ENCODE data around the gene RRP9. TPM values are rescaled to one million over a fixed set of nuclear protein-coding genes. Genes with fewer than 3 reads are reported as not detected.

The RRP9 gene
- total and polyA plus RNA-seq, 2 donors (not counting 3 experiments of a cell fraction or from before 2014, with no cell fraction given) = 26.0 to 30.1 TPM

- no TSS peak for BruUV-seq (replicated peaks)
- dilution Hi-C loops (cut with MboI; ENCODE audit: extremely low pct_ligation_motif_present, low sequenced_read_pairs) = no loop called here
- TF ChIP-seq, protein P1, sequence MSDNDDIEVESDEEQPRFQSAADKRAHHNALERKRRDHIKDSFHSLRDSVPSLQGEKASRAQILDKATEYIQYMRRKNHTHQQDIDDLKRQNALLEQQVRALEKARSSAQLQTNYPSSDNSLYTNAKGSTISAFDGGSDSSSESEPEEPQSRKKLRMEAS (IDR thresholded peaks at IDR 0.05; ENCODE audit: insufficient read depth, insufficient read length) = no peak
- TF ChIP-seq POLR2AphosphoS5 (IDR thresholded peaks at IDR 0.05; ENCODE audit: insufficient read depth, low read depth, low read length) = no peak
- no peak for TF ChIP-seq JUN (IDR thresholded peaks at IDR 0.05; ENCODE audit: borderline replicate concordance, insufficient read depth, insufficient read length, low read depth)
- TF ChIP-seq MYC (IDR thresholded peaks at IDR 0.05; ENCODE audit: low read depth, low read length) = no peak
- FAIRE-seq (no peak), DNase-seq (ENCODE audit: low read depth, low spot score) (no peak)
- CTCF ChIA-PET = no interaction called here
- no peak overlapping the region for H3K9ac ChIP-seq (replicated peaks; ENCODE audit: extremely low read depth, insufficient read depth, low read length)
- no peaks in the 10 kb centered on the region for H4K20me1 ChIP-seq (replicated peaks; ENCODE audit: control insufficient read depth, extremely low read depth, insufficient read depth, low read length)
- no peak overlapping the region for H3K4me3 ChIP-seq (replicated peaks in 1 of 3; ENCODE audit: insufficient read depth in 1 of 3, low read depth in 1 of 3, low read length in 3 of 3)
- H3K4me1 ChIP-seq (ENCODE audit: control insufficient read depth, extremely low read depth, insufficient read depth, low read length) = no peaks in the 10 kb centered on the region
- intact Hi-C loops (cut with micrococcal nuclease) = no loop called here
- H3K27me3 ChIP-seq (ENCODE audit: control insufficient read depth in 2 of 2, insufficient read depth in 2 of 2, low read length in 2 of 2) = peaks cover 0 to 8% of the 10 kb centered on the region in 2 experiments
- POLR2A ChIA-PET = no interaction called here
- H3K36me3 ChIP-seq (ENCODE audit: control insufficient read depth in 2 of 2, extremely low read depth in 1 of 2, insufficient read depth in 2 of 2, low read length in 2 of 2) = no peaks in the 10 kb centered on the region
- no peak overlapping the region for H3K4me2 ChIP-seq (ENCODE audit: insufficient read depth, low read length)
- H3K9me1 ChIP-seq (replicated peaks; ENCODE audit: control insufficient read depth, extremely low read depth, insufficient read depth, low read length) = no peaks in the 10 kb centered on the region
- no peak overlapping the region for H3K27ac ChIP-seq (ENCODE audit: insufficient read depth, low read depth, low read length)
- H3K79me2 ChIP-seq (ENCODE audit: control insufficient read depth, insufficient read depth, low read length) = no peaks in the 10 kb centered on the region
- H3K9me3 ChIP-seq (replicated peaks; ENCODE audit: control insufficient read depth, insufficient read depth, low read length) = no peaks in the 10 kb centered on the region
- H2AFZ ChIP-seq (ENCODE audit: low read depth, low read length) = no peak overlapping the region
Observed at GRCh38 chr3:51888463-51889105, 53.1 kb downstream of the RRP9 start.

GRCh38 chr3:51887620-51888019 lies 54.1 kb downstream of the RRP9 start:
- Histone ChIP-seq H3K4me1 (ENCODE audit: control insufficient read depth, extremely low read depth, insufficient read depth, low read length) (no peaks in the 10 kb centered on the region), H3K36me3 (ENCODE audit: control insufficient read depth in 2 of 2, extremely low read depth in 1 of 2, insufficient read depth in 2 of 2, low read length in 2 of 2) (no peaks in the 10 kb centered on the region), H4K20me1 (replicated peaks; ENCODE audit: control insufficient read depth, extremely low read depth, insufficient read depth, low read length) (no peaks in the 10 kb centered on the region), H3K4me3 (replicated peaks in 1 of 3; ENCODE audit: insufficient read depth in 1 of 3, low read depth in 1 of 3, low read length in 3 of 3) (no peak overlapping the region), H3K9me1 (replicated peaks; ENCODE audit: control insufficient read depth, extremely low read depth, insufficient read depth, low read length) (no peaks in the 10 kb centered on the region), H3K4me2 (ENCODE audit: insufficient read depth, low read length) (no peak overlapping the region), H3K27me3 (ENCODE audit: control insufficient read depth in 2 of 2, insufficient read depth in 2 of 2, low read length in 2 of 2) (peaks cover 0 to 10% of the 10 kb centered on the region in 2 experiments), H2AFZ (ENCODE audit: low read depth, low read length) (no peak overlapping the region), H3K27ac (ENCODE audit: insufficient read depth, low read depth, low read length) (no peak overlapping the region), H3K79me2 (ENCODE audit: control insufficient read depth, insufficient read depth, low read length) (no peaks in the 10 kb centered on the region), H3K9ac (replicated peaks; ENCODE audit: extremely low read depth, insufficient read depth, low read length) (no peak overlapping the region), H3K9me3 (replicated peaks; ENCODE audit: control insufficient read depth, insufficient read depth, low read length) (no peaks in the 10 kb centered on the region)
- no TSS peak for BruUV-seq (replicated peaks)
- dilution Hi-C loops (cut with MboI; ENCODE audit: extremely low pct_ligation_motif_present, low sequenced_read_pairs) (no loop called here), intact Hi-C loops (cut with micrococcal nuclease) (no loop called here)
- no peak for DNase-seq (ENCODE audit: low read depth, low spot score)
- POLR2A ChIA-PET = no interaction called here
- TF ChIP-seq, protein P1 (IDR thresholded peaks at IDR 0.05; ENCODE audit: insufficient read depth, insufficient read length) = no peak
- TF ChIP-seq EZH2 (IDR thresholded peaks at IDR 0.05; ENCODE audit: borderline replicate concordance, low read depth, low read length, severe bottlenecking) (no peak), POLR2AphosphoS5 (IDR thresholded peaks at IDR 0.05; ENCODE audit: insufficient read depth, low read depth, low read length) (no peak), JUN (IDR thresholded peaks at IDR 0.05; ENCODE audit: borderline replicate concordance, insufficient read depth, insufficient read length, low read depth) (no peak), GATA2 (IDR thresholded peaks at IDR 0.05; ENCODE audit: insufficient read depth, insufficient read length, low read depth, low read length) (no peak), FOS (IDR thresholded peaks at IDR 0.05; ENCODE audit: borderline replicate concordance, insufficient read depth, low read length) (no peak), MYC (IDR thresholded peaks at IDR 0.05; ENCODE audit: low read depth, low read length) (no peak), POLR2A (IDR thresholded peaks at IDR 0.05; ENCODE audit: low read depth, low read length) (no peak)
- TF ChIP-seq, protein P2, sequence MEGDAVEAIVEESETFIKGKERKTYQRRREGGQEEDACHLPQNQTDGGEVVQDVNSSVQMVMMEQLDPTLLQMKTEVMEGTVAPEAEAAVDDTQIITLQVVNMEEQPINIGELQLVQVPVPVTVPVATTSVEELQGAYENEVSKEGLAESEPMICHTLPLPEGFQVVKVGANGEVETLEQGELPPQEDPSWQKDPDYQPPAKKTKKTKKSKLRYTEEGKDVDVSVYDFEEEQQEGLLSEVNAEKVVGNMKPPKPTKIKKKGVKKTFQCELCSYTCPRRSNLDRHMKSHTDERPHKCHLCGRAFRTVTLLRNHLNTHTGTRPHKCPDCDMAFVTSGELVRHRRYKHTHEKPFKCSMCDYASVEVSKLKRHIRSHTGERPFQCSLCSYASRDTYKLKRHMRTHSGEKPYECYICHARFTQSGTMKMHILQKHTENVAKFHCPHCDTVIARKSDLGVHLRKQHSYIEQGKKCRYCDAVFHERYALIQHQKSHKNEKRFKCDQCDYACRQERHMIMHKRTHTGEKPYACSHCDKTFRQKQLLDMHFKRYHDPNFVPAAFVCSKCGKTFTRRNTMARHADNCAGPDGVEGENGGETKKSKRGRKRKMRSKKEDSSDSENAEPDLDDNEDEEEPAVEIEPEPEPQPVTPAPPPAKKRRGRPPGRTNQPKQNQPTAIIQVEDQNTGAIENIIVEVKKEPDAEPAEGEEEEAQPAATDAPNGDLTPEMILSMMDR (IDR thresholded peaks at IDR 0.05; ENCODE audit: extremely low read depth in 1 of 2, insufficient read depth in 1 of 2, low read depth in 1 of 2, low read length in 2 of 2) = no peak
- CTCF ChIA-PET = interaction anchor here (0.7 kb wide), 1 partner anchor 88 kb away, joined by 3 read pairs; no protein-coding TSS in a partner anchor
- FAIRE-seq = no peak

Data from endothelial cell of umbilical vein (primary cell).